Measurements from ENCODE around the gene BEND3.
"Not testable (repeated sequence)": the region's sequence is repeated elsewhere in the genome, so short reads cannot be mapped to it uniquely, and the experiment has no call there.

BEND3 gene

DNA sequence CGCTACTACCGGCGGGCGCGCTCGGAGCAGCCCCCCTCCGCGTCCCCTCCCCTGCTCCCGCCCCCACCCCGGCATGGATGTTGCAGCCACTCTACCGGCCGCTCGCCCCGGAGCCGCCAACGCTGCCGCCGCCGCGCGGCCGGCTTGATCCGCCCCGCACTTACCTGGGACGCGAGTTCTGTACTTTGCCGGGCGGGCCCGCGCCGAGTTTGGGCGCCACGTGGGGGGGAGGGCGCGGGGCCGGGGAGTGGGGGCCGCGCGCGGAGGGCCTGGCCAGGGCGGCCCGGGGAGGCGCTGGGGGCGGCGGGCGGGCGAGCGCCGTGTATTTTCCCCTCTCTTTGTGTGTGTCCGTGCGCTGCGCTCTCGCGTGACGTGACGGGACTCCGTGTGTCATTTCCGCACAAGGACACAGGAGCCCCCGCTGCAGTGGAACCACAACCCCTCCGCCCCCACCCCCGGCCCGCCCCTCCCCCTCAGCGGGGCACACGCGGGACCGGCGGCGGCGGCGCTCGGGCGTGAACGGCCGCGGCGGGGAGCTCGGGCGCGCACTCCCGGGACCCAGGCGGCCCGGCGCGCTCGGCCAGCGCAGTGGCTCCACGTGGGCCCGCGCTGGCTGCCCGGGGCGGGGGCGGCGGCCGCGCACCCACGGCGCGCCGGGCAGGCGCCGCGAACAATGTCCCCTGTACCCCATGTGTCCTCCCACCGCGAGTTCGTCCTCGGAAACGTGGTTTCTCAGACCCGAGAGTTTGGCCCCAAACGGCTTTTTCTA lies at the start of gene BEND3:
BEND3 (minus strand) TSS at position 590 of the 769 bp plus-strand sequence. CDS start 16,230 bp downstream, outside the sequence.
- peak; percentile 74 for DNase-seq (ENCODE audit: low read depth)
- peak within 1 kb of the TSS; percentile 57 for H3K4me3 ChIP-seq (ENCODE audit: low read depth, low read length)
- TF ChIP-seq, protein P1, sequence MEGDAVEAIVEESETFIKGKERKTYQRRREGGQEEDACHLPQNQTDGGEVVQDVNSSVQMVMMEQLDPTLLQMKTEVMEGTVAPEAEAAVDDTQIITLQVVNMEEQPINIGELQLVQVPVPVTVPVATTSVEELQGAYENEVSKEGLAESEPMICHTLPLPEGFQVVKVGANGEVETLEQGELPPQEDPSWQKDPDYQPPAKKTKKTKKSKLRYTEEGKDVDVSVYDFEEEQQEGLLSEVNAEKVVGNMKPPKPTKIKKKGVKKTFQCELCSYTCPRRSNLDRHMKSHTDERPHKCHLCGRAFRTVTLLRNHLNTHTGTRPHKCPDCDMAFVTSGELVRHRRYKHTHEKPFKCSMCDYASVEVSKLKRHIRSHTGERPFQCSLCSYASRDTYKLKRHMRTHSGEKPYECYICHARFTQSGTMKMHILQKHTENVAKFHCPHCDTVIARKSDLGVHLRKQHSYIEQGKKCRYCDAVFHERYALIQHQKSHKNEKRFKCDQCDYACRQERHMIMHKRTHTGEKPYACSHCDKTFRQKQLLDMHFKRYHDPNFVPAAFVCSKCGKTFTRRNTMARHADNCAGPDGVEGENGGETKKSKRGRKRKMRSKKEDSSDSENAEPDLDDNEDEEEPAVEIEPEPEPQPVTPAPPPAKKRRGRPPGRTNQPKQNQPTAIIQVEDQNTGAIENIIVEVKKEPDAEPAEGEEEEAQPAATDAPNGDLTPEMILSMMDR (IDR thresholded peaks at IDR 0.05; ENCODE audit: low read depth, low read length): no peak
- TF ChIP-seq, protein P2, sequence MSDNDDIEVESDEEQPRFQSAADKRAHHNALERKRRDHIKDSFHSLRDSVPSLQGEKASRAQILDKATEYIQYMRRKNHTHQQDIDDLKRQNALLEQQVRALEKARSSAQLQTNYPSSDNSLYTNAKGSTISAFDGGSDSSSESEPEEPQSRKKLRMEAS (IDR thresholded peaks at IDR 0.05; ENCODE audit: low read depth, low read length): peak; percentile 49; the same call in 1 of the 2 replicates

DNA sequence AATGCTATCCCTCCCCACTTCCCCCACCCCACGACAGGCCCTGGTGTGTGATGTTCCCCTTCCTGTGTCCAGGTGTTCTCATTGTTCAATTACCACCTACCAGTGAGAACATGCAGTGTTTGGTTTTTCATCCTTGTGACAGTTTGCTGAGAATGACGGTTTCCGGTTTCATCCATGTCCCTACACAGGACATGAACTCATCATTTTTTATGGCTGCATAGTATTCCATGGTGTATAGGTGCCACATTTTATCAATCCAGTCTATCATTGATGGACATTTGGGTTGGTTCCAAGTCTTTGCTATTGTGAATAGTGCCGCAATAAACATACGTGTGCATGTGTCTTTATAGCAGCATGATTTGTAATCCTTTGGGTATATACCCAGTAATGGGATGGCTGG lies 49.0 kb upstream of the BEND3 start:
- not testable (repeated sequence) for H3K4me3 ChIP-seq (ENCODE audit: low read depth, low read length); DNase-seq (ENCODE audit: low read depth)

DNA sequence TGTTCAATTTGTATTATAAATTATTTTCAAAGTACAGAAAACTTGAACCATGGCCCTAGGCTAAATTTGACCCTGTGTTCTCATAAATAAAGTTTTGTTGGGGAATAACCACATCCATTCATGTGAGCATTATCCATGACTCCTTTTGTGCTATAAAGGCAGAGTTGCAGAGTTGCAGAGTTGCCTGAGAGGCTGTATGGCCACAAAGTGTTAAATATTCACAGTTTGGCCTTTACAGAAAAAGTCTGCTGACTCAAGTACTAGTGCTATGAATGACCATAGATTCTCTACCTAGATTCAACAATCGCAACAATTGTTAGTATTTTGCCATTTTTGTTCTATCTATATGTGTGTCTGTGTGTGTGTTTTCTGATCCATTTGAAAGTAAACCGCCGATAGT lies 46.2 kb upstream of the BEND3 start:
- DNase-seq (ENCODE audit: low read depth): no peak
- H3K4me3 ChIP-seq (ENCODE audit: low read depth, low read length): no peak overlapping the region
- TF ChIP-seq, protein P1 (IDR thresholded peaks at IDR 0.05; ENCODE audit: low read depth, low read length): no peak
- TF ChIP-seq, protein P2 (IDR thresholded peaks at IDR 0.05; ENCODE audit: low read depth, low read length): no peak
- no peak for TF ChIP-seq MYC (IDR thresholded peaks at IDR 0.05; ENCODE audit: low read depth, low read length)
- TF ChIP-seq POLR2A (IDR thresholded peaks at IDR 0.05; ENCODE audit: extremely low read depth, insufficient read length): no peak

DNA sequence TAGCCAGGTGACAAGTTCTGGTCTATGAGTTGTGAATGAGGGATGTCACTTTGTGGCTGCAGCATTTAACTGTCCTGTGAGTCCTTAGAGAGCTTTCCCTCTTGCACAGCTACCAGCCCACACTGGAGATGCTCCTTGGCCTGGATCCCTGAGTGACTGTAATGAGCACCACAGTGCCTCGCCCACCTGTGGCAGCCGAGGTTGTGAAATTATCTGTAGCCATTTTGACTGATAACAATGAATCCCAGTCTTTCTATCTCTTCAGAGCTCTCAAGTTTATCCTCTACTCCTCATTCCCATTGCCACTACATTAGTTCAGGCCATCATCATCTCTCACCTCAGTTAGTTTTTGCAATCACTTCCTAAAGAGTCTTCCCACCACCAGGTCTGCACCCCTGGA lies 41.3 kb upstream of the BEND3 start:
- DNase-seq (ENCODE audit: low read depth): no peak
- no peak overlapping the region for H3K4me3 ChIP-seq (ENCODE audit: low read depth, low read length)
- TF ChIP-seq MYC (IDR thresholded peaks at IDR 0.05; ENCODE audit: low read depth, low read length) (no peak), POLR2A (IDR thresholded peaks at IDR 0.05; ENCODE audit: extremely low read depth, insufficient read length) (no peak)
- TF ChIP-seq, protein P1 (IDR thresholded peaks at IDR 0.05; ENCODE audit: low read depth, low read length): no peak
- TF ChIP-seq, protein P2 (IDR thresholded peaks at IDR 0.05; ENCODE audit: low read depth, low read length): no peak

DNA sequence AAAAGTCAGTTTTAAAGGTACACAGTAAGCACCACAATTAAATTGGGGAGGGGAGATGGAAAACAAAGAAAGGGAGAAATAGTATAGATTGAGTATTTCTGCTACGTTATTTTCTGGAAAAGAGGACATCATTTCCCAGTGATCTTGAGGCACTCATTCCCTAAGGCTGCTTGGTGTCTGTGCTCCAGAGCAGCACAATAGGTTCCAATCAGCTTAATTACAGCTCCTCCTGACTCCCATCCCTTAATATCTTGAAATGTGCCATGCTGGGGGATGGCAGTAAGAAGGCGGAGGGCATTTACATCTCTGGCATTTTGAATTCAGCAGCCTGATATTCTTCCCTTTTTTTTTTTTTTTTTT lies 39.5 kb upstream of the BEND3 start:
- TF ChIP-seq MYC (IDR thresholded peaks at IDR 0.05; ENCODE audit: low read depth, low read length) (no peak), POLR2A (IDR thresholded peaks at IDR 0.05; ENCODE audit: extremely low read depth, insufficient read length) (no peak)
- TF ChIP-seq, protein P2 (IDR thresholded peaks at IDR 0.05; ENCODE audit: low read depth, low read length): no peak
- TF ChIP-seq, protein P1 (IDR thresholded peaks at IDR 0.05; ENCODE audit: low read depth, low read length): no peak
- no peak overlapping the region for H3K4me3 ChIP-seq (ENCODE audit: low read depth, low read length)
- no peak for DNase-seq (ENCODE audit: low read depth)

DNA sequence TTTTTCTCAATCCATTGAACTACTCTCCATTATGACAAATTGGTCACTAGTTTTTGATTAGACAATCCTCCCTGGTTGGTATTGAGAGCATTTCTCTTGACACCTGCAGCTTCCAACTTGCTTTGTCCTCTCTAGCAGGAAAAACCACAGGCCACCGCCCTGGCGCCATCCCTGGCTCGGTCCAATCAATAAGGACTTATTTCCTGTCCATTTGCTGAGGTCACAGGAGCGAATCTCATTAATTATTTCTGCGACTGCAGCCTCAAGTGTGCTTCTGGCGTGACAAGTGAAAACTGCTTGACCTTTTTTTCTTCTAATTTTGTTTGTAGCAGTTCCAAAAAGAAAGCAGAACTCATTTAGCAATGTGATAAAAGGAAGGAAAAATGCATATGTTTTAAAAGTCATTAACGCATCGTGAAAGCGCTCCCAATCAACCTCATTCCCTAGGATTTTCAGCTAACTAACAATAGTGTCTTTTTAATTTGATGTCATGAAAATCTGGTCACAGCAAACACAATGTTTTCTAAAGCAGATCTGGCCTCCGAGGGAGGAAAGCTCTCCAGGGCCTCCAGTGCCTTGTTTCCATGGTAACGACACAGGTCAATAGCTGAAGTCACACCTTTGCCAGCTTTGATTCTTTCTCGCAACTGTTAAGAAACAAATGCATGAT lies 39.0 kb upstream of the BEND3 start:
- no peak for DNase-seq (ENCODE audit: low read depth)
- H3K4me3 ChIP-seq (ENCODE audit: low read depth, low read length): no peak overlapping the region
- TF ChIP-seq, protein P1 (IDR thresholded peaks at IDR 0.05; ENCODE audit: low read depth, low read length): no peak
